H9 (cell line): ENCODE measurements around the gene CERS2. TPM values are rescaled to one million over a fixed set of nuclear protein-coding genes. Genes with fewer than 3 reads are reported as not detected.
A peak's percentile ranks its signal among the peaks of the same experiment; 100 is the strongest.

Experiments used
- DNase-seq: peaks from one replicate; pipeline ENCODE4 v3.0.0-alpha.2; 2017
- H2AFZ ChIP-seq: one replicate; pipeline ENCODE4 v1.6.1; 2013; ENCODE audit warnings: mild to moderate bottlenecking, low read length, control low read depth, moderate library complexity
- H2AK5ac ChIP-seq: 2 replicates; pipeline ENCODE4 v1.6.1; 2013; ENCODE audit warnings: low read length, control low read depth, mixed read lengths; ENCODE audit not compliant: insufficient read length
- H2BK120ac ChIP-seq: one replicate; pipeline ENCODE4 v1.6.1; 2013; ENCODE audit warnings: low read depth, mild to moderate bottlenecking, low read length, control low read depth, inconsistent platforms; ENCODE audit not compliant: poor library complexity, severe bottlenecking
- H2BK12ac ChIP-seq: 2 replicates; pipeline ENCODE4 v1.6.1; 2013; ENCODE audit warnings: low read length, control low read depth, mixed read lengths, low read depth; ENCODE audit not compliant: insufficient read length
- H2BK15ac ChIP-seq: 2 replicates; pipeline ENCODE4 v1.6.1; 2013; ENCODE audit warnings: low read depth, low read length, control low read depth
- H2BK20ac ChIP-seq: one replicate; pipeline ENCODE4 v1.6.1; 2013; ENCODE audit warnings: low read depth, mild to moderate bottlenecking, low read length, control low read depth, inconsistent platforms; ENCODE audit not compliant: poor library complexity, severe bottlenecking
- H2BK5ac ChIP-seq: 2 replicates; pipeline ENCODE4 v1.6.1; 2013; ENCODE audit warnings: low read length, control low read depth, mixed read lengths; ENCODE audit not compliant: insufficient read length
- H3K14ac ChIP-seq: 2 replicates; pipeline ENCODE4 v1.6.1; 2013; ENCODE audit warnings: low read length, control low read depth; ENCODE audit not compliant: insufficient read depth
- H3K18ac ChIP-seq: 2 replicates; pipeline ENCODE4 v1.6.1; 2013; ENCODE audit warnings: low read depth, mild to moderate bottlenecking, mixed read lengths, low read length, control low read depth; ENCODE audit not compliant: insufficient read length
- H3K23ac ChIP-seq: 2 replicates; pipeline ENCODE4 v1.6.1; 2013; ENCODE audit warnings: low read length, control low read depth, mixed read lengths, low read depth; ENCODE audit not compliant: insufficient read length
- H3K23me2 ChIP-seq: 2 replicates; pipeline ENCODE4 v1.6.1; 2013; ENCODE audit warnings: low read depth, mild to moderate bottlenecking, mixed read lengths, low read length, control low read depth; ENCODE audit not compliant: insufficient read length, poor library complexity, severe bottlenecking
- H3K27ac ChIP-seq: 2 replicates; pipeline ENCODE4 v1.5.1; 2013; ENCODE audit warnings: low read length, control low read depth, mixed read lengths, low read depth; ENCODE audit not compliant: insufficient read length
- H3K27me3 ChIP-seq: 2 replicates; pipeline ENCODE4 v1.6.1; 2013; ENCODE audit warnings: low read length, control low read depth, inconsistent platforms; ENCODE audit not compliant: insufficient read depth
- H3K4ac ChIP-seq: 2 replicates; pipeline ENCODE4 v1.6.1; 2013; ENCODE audit warnings: low read depth, mild to moderate bottlenecking, control low read depth, inconsistent platforms, low read length, moderate library complexity
- H3K4me1 ChIP-seq: 2 replicates; pipeline ENCODE4 v1.6.1; 2013; ENCODE audit warnings: low read length, control low read depth, inconsistent platforms; ENCODE audit not compliant: insufficient read depth
- H3K4me2 ChIP-seq: 2 replicates; pipeline ENCODE4 v1.6.1; 2013; ENCODE audit warnings: low read length, control low read depth, mixed read lengths; ENCODE audit not compliant: insufficient read length, insufficient read depth
- H3K56ac ChIP-seq: 2 replicates; pipeline ENCODE4 v1.6.1; 2013; ENCODE audit warnings: low read depth, mild to moderate bottlenecking, mixed read lengths, low read length, control low read depth; ENCODE audit not compliant: insufficient read length
- H3K79me1 ChIP-seq: 2 replicates; pipeline ENCODE4 v1.6.1; 2013; ENCODE audit warnings: low read depth, mild to moderate bottlenecking, moderate library complexity, low read length, control low read depth, inconsistent platforms; ENCODE audit not compliant: insufficient read depth, poor library complexity, severe bottlenecking
- H3K79me2 ChIP-seq: 2 replicates; pipeline ENCODE4 v1.6.1; 2013; ENCODE audit warnings: low read length, control low read depth, inconsistent platforms; ENCODE audit not compliant: insufficient read depth
- H3K9ac ChIP-seq: 2 replicates; pipeline ENCODE4 v1.6.1; 2013; ENCODE audit warnings: low read length, control low read depth, mixed read lengths; ENCODE audit not compliant: insufficient read length; ENCODE audit errors: extremely low read depth
- H3K9me3 ChIP-seq: one replicate; pipeline ENCODE4 v1.6.1; 2013; ENCODE audit warnings: low read depth, low read length, inconsistent platforms; ENCODE audit not compliant: control insufficient read depth
- H3T11ph ChIP-seq: one replicate; pipeline ENCODE4 v1.6.1; 2013; ENCODE audit warnings: mild to moderate bottlenecking, low read length, control low read depth, inconsistent platforms
- H4K20me1 ChIP-seq: one replicate; pipeline ENCODE4 v1.6.1; 2013; ENCODE audit not compliant: control insufficient read depth, insufficient read length, insufficient read depth
- H4K5ac ChIP-seq: 2 replicates; pipeline ENCODE4 v1.6.1; 2013; ENCODE audit warnings: low read depth, mild to moderate bottlenecking, mixed read lengths, low read length, control low read depth; ENCODE audit not compliant: insufficient read length
- H4K8ac ChIP-seq: replicated peaks from 2 replicates; pipeline ENCODE4 v1.6.1; 2013; ENCODE audit warnings: low read length, control low read depth, mixed read lengths, low read depth; ENCODE audit not compliant: insufficient read length
- H4K91ac ChIP-seq: 2 replicates; pipeline ENCODE4 v1.6.1; 2013; ENCODE audit warnings: low read depth, mild to moderate bottlenecking, moderate library complexity, mixed read lengths, low read length, control low read depth; ENCODE audit not compliant: insufficient read length
- H3K27ac Mint-ChIP-seq, 3 experiments: 2 replicates in 2 of 3; 3 replicates in 1 of 3; pipeline ENCODE4 v1.8.0; 2020 to 2021; ENCODE audit warnings: mixed read lengths in 3 of 3, mild to moderate bottlenecking in 1 of 3, moderate library complexity in 1 of 3
- H3K27me3 Mint-ChIP-seq: 2 replicates; pipeline ENCODE4 v1.8.0; 2021; ENCODE audit warnings: low read depth, mild to moderate bottlenecking, moderate library complexity, mixed read lengths
- H3K36me3 Mint-ChIP-seq, 3 experiments: 2 replicates in 2 of 3; 3 replicates in 1 of 3; pipeline ENCODE4 v1.8.0; 2020 to 2021; ENCODE audit warnings: low read depth in 3 of 3, mixed read lengths in 3 of 3; ENCODE audit not compliant: insufficient read depth in 1 of 3
- H3K4me1 Mint-ChIP-seq, 2 experiments: 2 replicates each; pipeline ENCODE4 v1.8.0; 2020; ENCODE audit warnings: mixed read lengths in 2 of 2
- H3K4me3 Mint-ChIP-seq, 2 experiments: 2 replicates in 1 of 2; 3 replicates in 1 of 2; pipeline ENCODE4 v1.8.0; 2020 to 2021; ENCODE audit warnings: mild to moderate bottlenecking in 2 of 2, mixed read lengths in 2 of 2, moderate library complexity in 1 of 2
- H3K9me3 Mint-ChIP-seq, 2 experiments: 2 replicates in 1 of 2; 3 replicates in 1 of 2; pipeline ENCODE4 v1.8.0; 2020; ENCODE audit warnings: mild to moderate bottlenecking in 2 of 2, mixed read lengths in 2 of 2, moderate library complexity in 1 of 2
- WGBS: extraction: QIAGEN DNeasy Blood & Tissue Kit; methylation state at CpG from one replicate; pipeline ENCODE4 v1.1.7; 2013; ENCODE audit warnings: missing lambda C conversion rate, low lambda C conversion rate, mixed read lengths; ENCODE audit not compliant: insufficient read length; ENCODE audit errors: extremely low coverage; 5-methylcytosine and 5-hydroxymethylcytosine counted together
- total RNA-seq: library from RNA; stranded (reverse); gene quantifications from 2 replicates; pipeline ENCODE4 v1.2.1, GENCODE V29; 2021
- TF ChIP-seq, protein P1 (sequence below): fragments of 200-600 bp; sonication (generic); conservative IDR thresholded peaks from 3 replicates; pipeline ENCODE4 v1.8.0; 2021; ENCODE audit warnings: antibody characterized with exemption, mild to moderate bottlenecking

CERS2 gene
- total RNA-seq, 1 experiment from 2014 or later, result 201 TPM

DNA sequence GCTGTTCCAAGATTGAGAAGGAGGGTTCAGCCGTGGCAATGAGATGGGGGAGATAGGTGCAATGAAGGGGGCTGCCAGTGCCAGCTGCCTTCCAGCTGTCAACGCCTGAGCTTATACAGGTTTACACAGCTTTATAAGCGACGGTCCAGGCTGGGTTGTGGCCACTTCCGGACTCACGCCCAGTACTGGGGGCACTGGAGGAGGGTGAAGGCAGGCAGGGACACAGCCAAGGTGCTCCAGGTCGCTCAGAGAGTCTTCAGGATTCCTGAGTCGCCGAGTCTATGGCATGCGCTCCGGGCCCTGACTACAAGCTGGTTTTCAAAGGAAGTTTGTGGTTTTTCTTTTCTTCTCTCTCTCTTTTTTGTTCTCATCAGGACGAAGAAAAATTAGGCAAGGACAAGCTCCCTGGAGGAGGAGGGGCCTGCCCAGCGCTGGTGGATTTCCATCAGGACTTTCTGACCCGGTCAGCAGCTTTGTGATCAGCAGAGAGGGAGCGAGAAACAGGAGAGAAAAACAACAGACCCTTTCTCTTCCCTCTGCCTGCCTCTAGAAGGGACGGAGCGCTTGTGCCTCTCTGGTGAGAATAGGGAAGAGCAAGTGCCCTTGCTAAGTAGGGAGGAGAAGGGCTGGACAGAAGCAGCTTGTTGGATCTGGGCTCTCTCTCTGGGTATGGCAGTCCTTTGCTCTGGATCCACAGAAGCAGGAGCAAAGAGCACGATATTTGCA is 31.9 kb upstream of the CERS2 start, which contains the start of gene MINDY1:
MINDY1 (minus strand) TSS at position 576 of the 726 bp plus-strand sequence. CDS start 4,285 bp downstream, outside the sequence.
- Histone ChIP-seq H3K79me1 (no peaks in the 10 kb centered on the region), H2BK120ac (peak within 1 kb of the TSS; percentile 97), H4K8ac (no peak within 1 kb of the TSS), H3K27me3 (no peaks in the 10 kb centered on the region), H3K4me2 (peak within 1 kb of the TSS; percentile 77), H3K9ac (peak within 1 kb of the TSS; percentile 2), H3K56ac (no peak within 1 kb of the TSS), H3K23me2 (peaks cover 13% of the 10 kb centered on the region), H3K27ac (peak within 1 kb of the TSS; percentile 24), H3K9me3 (no peaks in the 10 kb centered on the region), H3K4me1 (peaks cover 5% of the 10 kb centered on the region; the same call in 1 of the 2 replicates), H3K79me2 (no peaks in the 10 kb centered on the region; the same call in 1 of the 2 replicates), H3T11ph (peak within 1 kb of the TSS; percentile 92), H3K23ac (no peak within 1 kb of the TSS), H4K5ac (no peak within 1 kb of the TSS), H2BK12ac (peak within 1 kb of the TSS; percentile 64), H2BK15ac (no peak within 1 kb of the TSS), H2AFZ (no peak within 1 kb of the TSS), H3K4ac (peak within 1 kb of the TSS; percentile 78), H2AK5ac (no peak within 1 kb of the TSS), H2BK20ac (peak within 1 kb of the TSS; percentile 33), H3K14ac (peak within 1 kb of the TSS; percentile 82; the same call in 1 of the 2 replicates), H4K20me1 (no peaks in the 10 kb centered on the region), H2BK5ac (no peak within 1 kb of the TSS), H4K91ac (no peak within 1 kb of the TSS), H3K18ac (peak within 1 kb of the TSS; percentile 71)
- Mint-ChIP-seq H3K36me3 (peaks cover 0 to 2% (median 0%) of the 10 kb centered on the region in 3 experiments; a peak in 1 of 7 replicates), H3K27ac (peak within 1 kb of the TSS; percentile 97 to 98 (median 98)), H3K4me1 (peaks cover 35 to 44% of the 10 kb centered on the region in 2 experiments), H3K27me3 (no peaks in the 10 kb centered on the region; the same call in 1 of the 2 replicates), H3K9me3 (no peaks in the 10 kb centered on the region; a peak in 2 of 5 replicates), H3K4me3 (peak within 1 kb of the TSS; percentile 97 to 99)
- no CpG with 5 or more reads among the region's 18 CpGs for WGBS
- DNase-seq, result peak; percentile 84
- TF ChIP-seq, protein P1, sequence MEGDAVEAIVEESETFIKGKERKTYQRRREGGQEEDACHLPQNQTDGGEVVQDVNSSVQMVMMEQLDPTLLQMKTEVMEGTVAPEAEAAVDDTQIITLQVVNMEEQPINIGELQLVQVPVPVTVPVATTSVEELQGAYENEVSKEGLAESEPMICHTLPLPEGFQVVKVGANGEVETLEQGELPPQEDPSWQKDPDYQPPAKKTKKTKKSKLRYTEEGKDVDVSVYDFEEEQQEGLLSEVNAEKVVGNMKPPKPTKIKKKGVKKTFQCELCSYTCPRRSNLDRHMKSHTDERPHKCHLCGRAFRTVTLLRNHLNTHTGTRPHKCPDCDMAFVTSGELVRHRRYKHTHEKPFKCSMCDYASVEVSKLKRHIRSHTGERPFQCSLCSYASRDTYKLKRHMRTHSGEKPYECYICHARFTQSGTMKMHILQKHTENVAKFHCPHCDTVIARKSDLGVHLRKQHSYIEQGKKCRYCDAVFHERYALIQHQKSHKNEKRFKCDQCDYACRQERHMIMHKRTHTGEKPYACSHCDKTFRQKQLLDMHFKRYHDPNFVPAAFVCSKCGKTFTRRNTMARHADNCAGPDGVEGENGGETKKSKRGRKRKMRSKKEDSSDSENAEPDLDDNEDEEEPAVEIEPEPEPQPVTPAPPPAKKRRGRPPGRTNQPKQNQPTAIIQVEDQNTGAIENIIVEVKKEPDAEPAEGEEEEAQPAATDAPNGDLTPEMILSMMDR, result peak; percentile 59
